Suprapubic skin (tissue), 4 donors: ENCODE results near the gene STK17A. TPM values are rescaled to one million over a fixed set of nuclear protein-coding genes. Genes with fewer than 3 reads are reported as not detected.
A peak's percentile ranks its signal among the peaks of the same experiment; 100 is the strongest.

Experiments used
- DNase-seq, 2 donors: peaks; one replicate each; pipeline ENCODE4 v3.0.0-alpha.2; 2019; ENCODE audit warnings: low spot score in 2 of 2
- H3K27ac ChIP-seq: fragments of 200-600 bp; sonication (generic); one replicate; pipeline ENCODE4 v1.5.1; 2019
- H3K27me3 ChIP-seq: fragments of 200-600 bp; sonication (generic); one replicate; pipeline ENCODE4 v1.5.1; 2019
- H3K36me3 ChIP-seq: fragments of 200-600 bp; sonication (generic); one replicate; pipeline ENCODE4 v1.5.1; 2019
- H3K4me1 ChIP-seq: fragments of 200-600 bp; sonication (generic); one replicate; pipeline ENCODE4 v1.5.1; 2019
- H3K4me3 ChIP-seq: fragments of 200-600 bp; sonication (generic); one replicate; pipeline ENCODE4 v1.5.1; 2019; ENCODE audit warnings: mild to moderate bottlenecking
- H3K9me3 ChIP-seq: fragments of 200-600 bp; sonication (generic); one replicate; pipeline ENCODE4 v1.5.1; 2019
- CTCF ChIP-seq, 2 donors: fragments of 200-600 bp in 1 of 2; fragments of 450-650 bp in 1 of 2; sonication (generic) in 1 of 2; IDR thresholded peaks; one replicate each; pipeline ENCODE4 v1.5.1; 2016 to 2019; ENCODE audit warnings: antibody characterized with exemption in 2 of 2, mild to moderate bottlenecking in 1 of 2, moderate library complexity in 1 of 2
- EP300 ChIP-seq: sonication (generic); formaldehyde crosslinking; IDR thresholded peaks from one replicate; pipeline ENCODE4 v1.6.1; 2017; ENCODE audit warnings: antibody characterized with exemption
- POLR2A ChIP-seq, 2 donors: fragments of 450-650 bp; IDR thresholded peaks; one replicate each; pipeline ENCODE4 v1.6.1; 2017; ENCODE audit warnings: antibody characterized with exemption in 2 of 2, mild to moderate bottlenecking in 2 of 2, moderate library complexity in 2 of 2
- POLR2AphosphoS5 ChIP-seq, 3 donors: sonication (generic); formaldehyde crosslinking; IDR thresholded peaks; one replicate each; pipeline ENCODE4 v1.6.1; 2017; ENCODE audit warnings: antibody characterized with exemption in 3 of 3
- WGBS: methylation state at CpG from one replicate; pipeline ENCODE4 v1.1.5; 2018; 5-methylcytosine and 5-hydroxymethylcytosine counted together
- total RNA-seq, 4 donors: library from RNA; depleted of rRNA; stranded (reverse); fragments of >200 nt; gene quantifications; one replicate each; pipeline ENCODE4 v1.1.0, GENCODE V29; 2016

The STK17A gene
- total RNA-seq, 4 donors from 2014 or later = 14.2 to 18.3 (median 15.9) TPM

GRCh38 chr7:43649755-43650274 is 66.9 kb downstream of the STK17A start:
- peaks cover 61% of the 10 kb centered on the region for H3K4me1 ChIP-seq
- WGBS = 88% methylated on average over 4 of the region's 4 CpGs

GRCh38 chr7:43650457-43651052 is 67.6 kb downstream of the STK17A start:
- WGBS = 59% methylated on average over 9 of the region's 9 CpGs
- peak overlapping the region; percentile 13 for H3K27ac ChIP-seq
- H3K4me1 ChIP-seq = peaks cover 61% of the 10 kb centered on the region
- TF ChIP-seq POLR2AphosphoS5 (IDR thresholded peaks at IDR 0.05) (no peak), POLR2A (IDR thresholded peaks at IDR 0.05) (no peak), CTCF (IDR thresholded peaks at IDR 0.05) (no peak), EP300 (no peak)
- H3K27me3 ChIP-seq = no peaks in the 10 kb centered on the region
- H3K4me3 ChIP-seq = no peak overlapping the region
- no peak for DNase-seq
- no peaks in the 10 kb centered on the region for H3K9me3 ChIP-seq
- peaks cover 5% of the 10 kb centered on the region for H3K36me3 ChIP-seq

More at GRCh38 chr7:43649755-43650274, 66.9 kb downstream of the STK17A start:
- H3K4me3 ChIP-seq = no peak overlapping the region
- no peak for TF ChIP-seq CTCF (IDR thresholded peaks at IDR 0.05)
- H3K9me3 ChIP-seq = no peaks in the 10 kb centered on the region
- H3K36me3 ChIP-seq = peaks cover 5% of the 10 kb centered on the region
- H3K27ac ChIP-seq = peak overlapping the region; percentile 13
- no peak for DNase-seq
- no peaks in the 10 kb centered on the region for H3K27me3 ChIP-seq

GRCh38 chr7:43652364-43652763 is 69.5 kb downstream of the STK17A start:
- Histone ChIP-seq H3K36me3 (no peaks in the 10 kb centered on the region), H3K27me3 (no peaks in the 10 kb centered on the region), H3K9me3 (no peaks in the 10 kb centered on the region), H3K27ac (no peak overlapping the region), H3K4me3 (no peak overlapping the region), H3K4me1 (peaks cover 46% of the 10 kb centered on the region)
- TF ChIP-seq POLR2AphosphoS5 (IDR thresholded peaks at IDR 0.05) (no peak), POLR2A (IDR thresholded peaks at IDR 0.05) (no peak), EP300 (no peak), CTCF (IDR thresholded peaks at IDR 0.05) (no peak)
- no peak for DNase-seq

- Histone ChIP-seq H3K4me1 (peaks cover 35% of the 10 kb centered on the region), H3K27me3 (no peaks in the 10 kb centered on the region), H3K36me3 (no peaks in the 10 kb centered on the region), H3K4me3 (no peak overlapping the region), H3K27ac (no peak overlapping the region), H3K9me3 (no peaks in the 10 kb centered on the region)
- no peak for TF ChIP-seq EP300
- no peak for TF ChIP-seq POLR2AphosphoS5 (IDR thresholded peaks at IDR 0.05)
- TF ChIP-seq POLR2A (IDR thresholded peaks at IDR 0.05) = no peak
- TF ChIP-seq CTCF (IDR thresholded peaks at IDR 0.05) = no peak
- 86% methylated on average over 4 of the region's 4 CpGs for WGBS
- no peak for DNase-seq
Observed at GRCh38 chr7:43653466-43653865, 70.6 kb downstream of the STK17A start.

GRCh38 chr7:43653891-43654504 is 71.1 kb downstream of the STK17A start:
- H3K27ac ChIP-seq = no peak overlapping the region
- peaks cover 29% of the 10 kb centered on the region for H3K4me1 ChIP-seq
- TF ChIP-seq POLR2AphosphoS5 (IDR thresholded peaks at IDR 0.05) (no peak), POLR2A (IDR thresholded peaks at IDR 0.05) (no peak), CTCF (IDR thresholded peaks at IDR 0.05) (no peak), EP300 (no peak)
- no peaks in the 10 kb centered on the region for H3K9me3 ChIP-seq
- no peaks in the 10 kb centered on the region for H3K36me3 ChIP-seq
- 88% methylated on average over 4 of the region's 4 CpGs for WGBS
- H3K4me3 ChIP-seq = no peak overlapping the region
- no peak for DNase-seq
- no peaks in the 10 kb centered on the region for H3K27me3 ChIP-seq
